Brain microvascular endothelial cell (primary cell): ENCODE data around the gene MBTPS2.
"Not testable (repeated sequence)": the region's sequence is repeated elsewhere in the genome, so short reads cannot be mapped to it uniquely, and the experiment has no call there.

Experiments
- DNase-seq: peaks from one replicate; pipeline ENCODE4 v3.0.0-alpha.2; 2020
- H3K27ac ChIP-seq: fragments of 250-450 bp; sonication (Bioruptor Pico); 2 replicates; pipeline ENCODE4 v1.5.1; 2020; ENCODE audit warnings: mild to moderate bottlenecking, moderate library complexity
- H3K27me3 ChIP-seq: fragments of 250-450 bp; sonication (Bioruptor Pico); replicated peaks from 2 replicates; pipeline ENCODE4 v1.5.1; 2020; ENCODE audit warnings: mild to moderate bottlenecking
- H3K36me3 ChIP-seq: fragments of 250-450 bp; sonication (Bioruptor Pico); replicated peaks from 2 replicates; pipeline ENCODE4 v1.5.1; 2020; ENCODE audit warnings: mild to moderate bottlenecking
- H3K4me3 ChIP-seq: 2 replicates; pipeline ENCODE4 v1.5.1; 2011; ENCODE audit warnings: low read depth, mild to moderate bottlenecking, control low read depth, low read length, moderate library complexity
- in situ Hi-C: cut with HindIII; loops from 2 replicates; pipeline ENCODE4 v1.10.0; 2017; ENCODE audit warnings: low sequenced_read_pairs, low pct_ligation_motif_present
- TF ChIP-seq, protein P1 (sequence below): IDR thresholded peaks from 2 replicates; pipeline ENCODE4 v1.5.1; 2011; ENCODE audit warnings: low read depth, mild to moderate bottlenecking, moderate library complexity, low read length, control low read depth, inconsistent platforms; ENCODE audit errors: missing control alignments

MBTPS2 gene

DNA sequence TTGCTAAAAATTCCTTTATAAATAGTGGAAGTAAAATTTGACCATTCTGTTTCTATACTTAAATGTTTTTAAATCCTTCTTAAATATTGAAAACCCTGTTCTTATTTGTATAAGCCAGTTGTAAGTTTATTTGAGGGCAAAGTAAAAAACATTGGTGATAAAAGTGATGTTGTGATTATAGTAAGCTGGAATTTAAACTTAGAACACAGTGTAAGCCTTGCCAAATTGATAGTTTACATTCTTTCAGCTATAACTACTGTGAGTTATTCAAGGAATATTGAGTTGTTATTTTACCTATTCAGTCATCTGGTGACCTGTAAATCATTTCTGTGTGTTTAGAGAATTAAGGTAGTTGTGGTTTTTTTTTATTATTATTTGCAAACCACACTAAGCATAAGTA lies 26.0 kb downstream of the MBTPS2 start:
- Histone ChIP-seq H3K27me3 (no peaks in the 10 kb centered on the region), H3K27ac (no peak overlapping the region), H3K36me3 (no peaks in the 10 kb centered on the region), H3K4me3 (no peak overlapping the region)
- TF ChIP-seq, protein P1, sequence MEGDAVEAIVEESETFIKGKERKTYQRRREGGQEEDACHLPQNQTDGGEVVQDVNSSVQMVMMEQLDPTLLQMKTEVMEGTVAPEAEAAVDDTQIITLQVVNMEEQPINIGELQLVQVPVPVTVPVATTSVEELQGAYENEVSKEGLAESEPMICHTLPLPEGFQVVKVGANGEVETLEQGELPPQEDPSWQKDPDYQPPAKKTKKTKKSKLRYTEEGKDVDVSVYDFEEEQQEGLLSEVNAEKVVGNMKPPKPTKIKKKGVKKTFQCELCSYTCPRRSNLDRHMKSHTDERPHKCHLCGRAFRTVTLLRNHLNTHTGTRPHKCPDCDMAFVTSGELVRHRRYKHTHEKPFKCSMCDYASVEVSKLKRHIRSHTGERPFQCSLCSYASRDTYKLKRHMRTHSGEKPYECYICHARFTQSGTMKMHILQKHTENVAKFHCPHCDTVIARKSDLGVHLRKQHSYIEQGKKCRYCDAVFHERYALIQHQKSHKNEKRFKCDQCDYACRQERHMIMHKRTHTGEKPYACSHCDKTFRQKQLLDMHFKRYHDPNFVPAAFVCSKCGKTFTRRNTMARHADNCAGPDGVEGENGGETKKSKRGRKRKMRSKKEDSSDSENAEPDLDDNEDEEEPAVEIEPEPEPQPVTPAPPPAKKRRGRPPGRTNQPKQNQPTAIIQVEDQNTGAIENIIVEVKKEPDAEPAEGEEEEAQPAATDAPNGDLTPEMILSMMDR, result no peak
- in situ Hi-C loops, result no loop called here
- DNase-seq, result no peak

DNA sequence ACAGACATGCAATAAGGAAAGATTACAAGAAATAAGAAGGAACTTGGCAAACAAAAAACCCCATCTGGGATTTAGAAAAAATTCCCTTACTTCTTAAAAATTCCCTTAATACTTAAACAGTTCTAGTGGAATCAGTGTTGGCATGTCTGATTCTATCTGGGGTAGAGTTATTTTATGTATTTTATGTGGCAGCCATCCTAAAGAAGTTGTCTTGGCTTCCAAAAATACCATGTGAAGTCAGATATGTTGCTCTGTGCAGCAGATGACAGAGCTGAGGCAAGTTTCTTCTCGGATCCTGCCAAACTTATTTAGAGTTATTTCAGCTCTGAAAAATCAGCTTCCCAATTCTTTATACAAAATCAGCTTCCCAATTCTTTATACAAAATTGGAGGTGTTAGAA lies 31.1 kb downstream of the MBTPS2 start:
- DNase-seq, result no peak
- Histone ChIP-seq H3K27ac (no peak overlapping the region), H3K27me3 (no peaks in the 10 kb centered on the region), H3K36me3 (no peaks in the 10 kb centered on the region), H3K4me3 (no peak overlapping the region)
- TF ChIP-seq, protein P1, result no peak
- in situ Hi-C loops, result no loop called here

DNA sequence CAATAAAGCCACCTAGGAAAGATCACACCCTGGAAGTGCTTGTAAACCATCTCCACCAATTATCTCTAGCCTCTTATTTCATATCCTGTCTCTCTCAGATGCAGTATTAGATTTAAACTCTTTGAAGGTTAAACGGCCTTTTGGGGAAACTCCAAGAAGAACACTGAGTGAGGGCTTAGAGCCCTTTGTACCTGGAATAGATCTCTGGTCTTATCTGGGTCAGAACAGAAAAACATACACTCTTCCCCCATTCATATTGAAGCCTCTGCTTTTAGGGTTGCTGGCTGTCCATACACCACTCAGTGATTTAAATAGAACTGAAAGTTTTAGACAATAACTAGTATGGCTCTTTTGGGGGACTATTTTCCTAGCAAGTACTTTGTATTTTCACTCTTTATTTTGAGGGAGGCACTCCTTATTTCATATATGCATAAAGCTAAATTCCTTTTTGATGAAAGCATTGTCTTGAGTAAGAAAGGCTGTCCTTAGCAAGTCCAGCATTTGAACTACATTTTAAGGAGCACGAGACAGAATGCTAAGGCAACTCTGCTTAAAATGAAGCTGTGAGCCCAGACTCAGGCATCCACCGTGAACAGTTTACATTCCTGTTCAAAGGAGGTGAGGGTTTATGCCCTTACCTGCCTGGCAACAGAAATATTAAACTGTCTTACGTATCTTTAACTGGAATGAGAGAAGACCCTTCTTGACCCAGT lies 33.8 kb downstream of the MBTPS2 start:
- in situ Hi-C loops, result no loop called here
- TF ChIP-seq, protein P1, result no peak

DNA sequence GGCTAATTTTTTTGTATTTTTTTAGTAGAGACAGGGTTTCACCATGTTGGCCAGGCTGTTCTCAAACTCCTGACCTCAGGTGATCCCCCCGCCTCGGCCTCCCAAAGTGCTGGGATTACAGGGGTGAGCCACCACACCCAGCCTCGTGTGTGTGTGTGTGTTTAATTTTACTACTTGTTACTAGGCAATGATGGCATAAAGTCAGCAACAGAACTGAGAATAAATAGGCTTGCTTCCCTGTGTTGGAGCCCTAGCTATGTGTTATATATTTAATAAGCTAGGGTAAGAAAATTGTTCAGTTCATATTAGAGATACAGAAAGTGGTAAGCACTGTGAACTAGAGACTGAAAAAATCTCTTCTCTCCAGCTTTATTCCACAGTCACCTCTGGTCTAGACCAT lies 34.8 kb downstream of the MBTPS2 start:
- H3K4me3 ChIP-seq, H3K27me3 ChIP-seq, H3K36me3 ChIP-seq, H3K27ac ChIP-seq, in situ Hi-C loops, DNase-seq: not testable (repeated sequence)

More for the DNA sequence above, 33.8 kb downstream of the MBTPS2 start:
- no peaks in the 10 kb centered on the region for H3K27me3 ChIP-seq
- no peak for DNase-seq
- no peaks in the 10 kb centered on the region for H3K36me3 ChIP-seq
- no peak overlapping the region for H3K27ac ChIP-seq
- no peak overlapping the region for H3K4me3 ChIP-seq

DNA sequence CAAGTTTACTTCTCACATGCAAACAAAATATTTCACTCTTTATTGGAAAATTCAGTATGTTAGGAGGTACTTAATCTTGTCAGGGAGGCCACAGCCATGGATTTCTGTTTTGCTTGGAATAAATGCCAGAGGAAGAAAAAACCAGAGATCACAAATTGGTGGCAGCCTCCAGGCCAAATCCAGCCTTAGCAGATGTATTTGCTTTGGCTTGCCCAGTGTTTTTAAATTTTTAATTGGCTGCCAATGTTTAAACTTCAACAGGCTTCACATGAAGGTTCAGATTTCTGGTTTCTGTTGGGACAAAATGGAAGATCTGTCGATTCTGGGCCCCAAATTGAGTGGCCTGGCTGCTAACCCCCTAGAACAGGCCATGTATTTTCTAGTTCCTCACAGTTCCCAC lies 35.6 kb downstream of the MBTPS2 start:
- Histone ChIP-seq H3K4me3 (no peak overlapping the region), H3K36me3 (no peaks in the 10 kb centered on the region), H3K27me3 (no peaks in the 10 kb centered on the region), H3K27ac (no peak overlapping the region)
- DNase-seq, result no peak
- TF ChIP-seq, protein P1, result no peak
- in situ Hi-C loops, result no loop called here

DNA sequence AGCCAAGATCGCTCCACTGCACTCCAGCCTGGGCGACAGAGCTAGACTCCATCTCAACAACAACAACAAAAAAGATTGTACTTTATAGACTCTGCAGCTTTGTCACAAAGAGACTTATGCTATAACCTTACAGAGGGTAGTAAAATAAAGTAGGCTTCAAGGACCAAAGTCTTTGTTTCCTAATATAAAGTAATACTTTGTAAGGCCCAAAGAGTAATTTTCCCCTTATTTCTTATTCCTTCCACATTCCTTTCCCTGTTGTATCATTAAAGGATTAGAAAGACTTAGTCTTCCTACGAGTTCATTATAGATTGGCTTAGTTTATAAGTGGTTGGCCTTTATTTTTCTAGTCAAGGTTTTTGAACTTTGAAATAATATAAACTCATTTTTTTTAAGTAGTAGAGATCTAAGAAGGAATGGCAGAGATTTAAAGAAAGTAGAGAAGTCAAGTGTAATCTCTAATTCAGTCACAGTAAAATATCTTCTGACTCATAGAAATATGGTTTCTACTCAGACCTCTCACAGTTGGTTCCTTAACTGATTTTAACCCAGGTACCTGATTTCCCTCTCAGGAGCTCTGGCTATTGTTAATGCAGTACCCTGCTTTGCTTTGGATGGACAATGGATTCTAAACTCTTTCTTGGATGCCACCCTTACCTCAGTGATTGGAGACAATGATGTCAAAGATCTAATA lies 42.6 kb downstream of the MBTPS2 start:
- Histone ChIP-seq H3K27ac (no peak overlapping the region), H3K27me3 (no peaks in the 10 kb centered on the region), H3K36me3 (no peaks in the 10 kb centered on the region), H3K4me3 (no peak overlapping the region)
- DNase-seq, result no peak
- TF ChIP-seq, protein P1, result no peak
- in situ Hi-C loops, result no loop called here
